GM10266 (cell line): ENCODE measurements around the gene RCSD1.
A peak's percentile ranks its signal among the peaks of the same experiment; 100 is the strongest.
"Not testable (repeated sequence)": the region's sequence is repeated elsewhere in the genome, so short reads cannot be mapped to it uniquely, and the experiment has no call there.

Source experiments
- DNase-seq: peaks from one replicate; pipeline ENCODE4 v3.0.0; 2012; ENCODE audit errors: extremely low spot score
- CTCF ChIP-seq: IDR thresholded peaks from 2 replicates; pipeline ENCODE4 v1.5.1; 2012; ENCODE audit warnings: mild to moderate bottlenecking, low read depth; ENCODE audit not compliant: control insufficient read depth, insufficient read depth; ENCODE audit errors: missing control alignments

RCSD1 gene

DNA sequence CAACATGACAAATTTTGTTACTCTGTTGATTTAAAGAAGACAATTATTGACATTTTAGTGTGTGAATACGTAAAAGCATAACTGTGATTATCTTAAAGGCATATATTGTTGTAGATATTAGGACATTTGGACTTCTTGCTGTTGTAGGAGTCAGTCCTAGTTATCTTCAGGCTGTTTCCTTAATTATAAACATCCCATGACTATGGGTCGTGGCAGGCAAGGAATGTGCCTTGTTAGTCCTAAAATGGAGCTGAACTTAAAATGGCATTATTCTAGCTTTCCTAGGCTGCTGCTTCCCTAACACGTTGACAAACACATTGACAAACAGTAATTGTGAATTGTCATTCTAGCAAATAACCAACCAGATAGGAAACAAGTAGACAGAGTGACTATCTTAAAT lies 87.3 kb downstream of the RCSD1 start:
- TF ChIP-seq CTCF: no peak
- no peak for DNase-seq

GRCh38 chr1:167718914-167719691 lies 89.1 kb downstream of the RCSD1 start:
- DNase-seq: no peak
- no peak for TF ChIP-seq CTCF

- DNase-seq: not testable (repeated sequence)
Observed at GRCh38 chr1:167719715-167720421, 89.8 kb downstream of the RCSD1 start.

DNA sequence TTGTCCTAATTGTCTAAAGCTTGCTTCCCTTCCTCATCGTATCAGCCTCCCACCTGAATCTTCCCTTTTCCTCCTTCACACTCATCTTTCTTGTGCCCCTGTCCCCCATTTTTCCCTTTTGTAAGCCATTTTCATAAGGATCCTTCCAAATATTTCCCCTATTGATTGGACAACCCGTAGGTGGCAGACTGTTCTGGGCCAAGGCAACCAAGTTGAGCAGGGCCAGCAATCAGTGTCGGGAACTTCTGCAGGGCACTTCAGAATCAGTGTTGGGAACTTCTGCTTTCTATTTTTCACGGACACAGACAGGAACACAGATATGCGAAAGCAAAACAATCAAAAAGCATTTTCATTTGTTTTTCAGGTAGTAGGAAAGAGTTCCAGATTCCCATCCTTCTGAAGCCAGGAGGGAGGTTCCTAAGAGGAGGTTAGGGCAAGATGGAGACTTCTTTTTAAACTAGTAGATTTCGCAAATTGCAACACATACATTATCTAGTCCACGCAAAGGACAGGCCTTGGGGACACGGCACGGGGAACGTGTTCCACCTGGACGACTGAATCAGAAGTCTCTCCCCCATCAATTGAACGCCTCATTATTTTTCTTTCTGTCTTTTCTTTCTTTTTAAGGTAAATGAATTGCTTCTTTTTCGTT lies 91.1 kb downstream of the RCSD1 start:
- TF ChIP-seq CTCF: peak; percentile 34
- no peak for DNase-seq

GRCh38 chr1:167721617-167722151 lies 91.7 kb downstream of the RCSD1 start, which contains the start of gene MPZL1:
TSS of gene MPZL1 (plus strand) at chr1:167721982. CDS start at chr1:167722152, 170 bp downstream.
- DNase-seq: peak; percentile 99
- no peak for TF ChIP-seq CTCF

DNA sequence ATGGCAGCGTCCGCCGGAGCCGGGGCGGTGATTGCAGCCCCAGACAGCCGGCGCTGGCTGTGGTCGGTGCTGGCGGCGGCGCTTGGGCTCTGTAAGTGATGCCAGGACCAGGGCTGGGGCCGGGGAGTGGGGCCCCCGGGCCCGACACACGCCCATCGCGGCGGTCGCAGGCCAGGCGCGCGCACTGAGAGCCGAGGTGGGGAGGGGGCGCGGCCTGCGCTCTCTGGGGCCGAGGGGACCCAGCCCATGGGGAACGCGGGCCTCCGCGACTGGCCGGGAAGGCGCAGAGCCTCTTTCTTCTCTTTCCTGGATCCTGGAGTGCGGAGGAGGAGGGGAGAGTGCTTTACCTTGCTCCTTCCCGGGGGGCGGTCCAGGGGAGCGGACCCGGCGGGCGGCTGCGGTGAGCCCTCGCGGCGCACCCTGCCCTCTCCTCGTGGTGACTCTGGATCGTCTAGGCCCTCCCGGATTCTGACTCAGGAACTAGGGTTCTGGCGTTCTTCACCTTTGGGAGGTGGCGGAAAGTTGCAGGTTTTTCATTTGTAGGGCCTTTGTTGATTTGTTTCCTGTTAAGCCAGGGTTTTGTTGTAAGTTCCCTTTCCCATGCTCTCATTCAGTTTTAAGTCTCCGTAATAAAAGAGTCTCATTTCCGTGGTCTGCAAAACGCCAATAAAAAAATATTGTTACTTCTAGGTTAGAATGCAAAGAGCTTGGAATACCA lies 92.3 kb downstream of the RCSD1 start:
- TF ChIP-seq CTCF: no peak
- DNase-seq: peak; percentile 55

DNA sequence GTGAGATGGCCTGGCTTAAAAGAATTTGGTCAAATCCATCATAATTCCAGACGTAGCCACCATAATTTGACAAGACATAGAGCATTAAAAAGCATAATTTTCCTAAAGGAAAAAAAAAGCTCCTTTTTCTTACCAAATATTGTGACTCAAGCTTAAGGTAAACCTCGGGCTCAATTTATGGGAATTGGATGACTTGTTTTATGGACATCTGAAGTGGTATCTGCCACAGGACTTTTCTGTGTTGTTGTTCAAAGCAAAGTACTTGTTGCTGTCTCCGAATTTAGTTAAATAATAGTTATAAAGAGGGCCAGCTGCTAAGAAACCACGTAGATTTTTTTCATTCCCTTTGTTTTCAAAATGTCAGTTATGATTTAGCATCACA lies 92.8 kb downstream of the RCSD1 start:
- no peak for DNase-seq
- no peak for TF ChIP-seq CTCF
